GM12872 (cell line): ENCODE results near the gene METTL25B.

ENCODE experiments used
- TF ChIP-seq, protein P1 (sequence below): IDR thresholded peaks from 3 replicates; pipeline ENCODE4 v1.5.1; 2011; ENCODE audit warnings: low read depth, mild to moderate bottlenecking, low read length, moderate library complexity; ENCODE audit not compliant: insufficient read depth

METTL25B gene

DNA sequence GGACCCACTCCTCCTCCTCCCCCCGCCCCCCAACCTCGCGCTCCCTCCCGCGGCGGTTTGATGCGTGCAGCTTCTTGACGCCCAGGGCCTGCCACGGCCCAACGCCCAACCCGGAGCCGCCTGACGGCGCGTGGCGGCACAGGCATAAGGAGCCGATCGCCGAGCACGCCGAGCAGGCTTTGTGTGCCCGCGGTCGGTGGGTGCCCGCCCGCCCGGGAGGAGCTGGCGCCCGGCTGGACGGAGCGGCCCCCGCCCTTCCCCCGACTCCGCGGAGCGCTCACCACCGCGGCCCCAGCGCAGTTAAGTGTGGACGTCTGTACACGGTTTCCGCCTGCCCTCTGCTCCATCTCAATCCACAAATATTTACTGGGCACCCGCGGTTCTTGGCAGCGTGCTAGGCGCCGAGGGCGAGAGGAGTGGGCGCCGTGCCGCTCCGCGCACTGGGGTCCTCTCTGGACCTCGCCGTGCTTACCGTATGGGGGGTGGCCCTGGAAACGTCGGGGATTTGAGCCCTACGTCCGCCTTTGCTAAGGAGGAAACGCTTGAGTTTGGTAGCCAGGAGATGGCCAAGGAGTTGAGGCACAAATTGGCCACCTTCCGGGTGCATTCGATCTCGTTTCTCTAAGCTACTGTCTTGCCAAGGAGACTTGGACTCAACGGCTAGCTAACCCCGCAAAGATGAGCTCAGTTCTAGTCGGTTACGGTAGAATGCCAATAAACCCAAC lies 23.6 kb downstream of the METTL25B start:
- TF ChIP-seq, protein P1, sequence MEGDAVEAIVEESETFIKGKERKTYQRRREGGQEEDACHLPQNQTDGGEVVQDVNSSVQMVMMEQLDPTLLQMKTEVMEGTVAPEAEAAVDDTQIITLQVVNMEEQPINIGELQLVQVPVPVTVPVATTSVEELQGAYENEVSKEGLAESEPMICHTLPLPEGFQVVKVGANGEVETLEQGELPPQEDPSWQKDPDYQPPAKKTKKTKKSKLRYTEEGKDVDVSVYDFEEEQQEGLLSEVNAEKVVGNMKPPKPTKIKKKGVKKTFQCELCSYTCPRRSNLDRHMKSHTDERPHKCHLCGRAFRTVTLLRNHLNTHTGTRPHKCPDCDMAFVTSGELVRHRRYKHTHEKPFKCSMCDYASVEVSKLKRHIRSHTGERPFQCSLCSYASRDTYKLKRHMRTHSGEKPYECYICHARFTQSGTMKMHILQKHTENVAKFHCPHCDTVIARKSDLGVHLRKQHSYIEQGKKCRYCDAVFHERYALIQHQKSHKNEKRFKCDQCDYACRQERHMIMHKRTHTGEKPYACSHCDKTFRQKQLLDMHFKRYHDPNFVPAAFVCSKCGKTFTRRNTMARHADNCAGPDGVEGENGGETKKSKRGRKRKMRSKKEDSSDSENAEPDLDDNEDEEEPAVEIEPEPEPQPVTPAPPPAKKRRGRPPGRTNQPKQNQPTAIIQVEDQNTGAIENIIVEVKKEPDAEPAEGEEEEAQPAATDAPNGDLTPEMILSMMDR, result 0 out of 3 replicates have a peak, but pooled peaks have one; percentile 13

DNA sequence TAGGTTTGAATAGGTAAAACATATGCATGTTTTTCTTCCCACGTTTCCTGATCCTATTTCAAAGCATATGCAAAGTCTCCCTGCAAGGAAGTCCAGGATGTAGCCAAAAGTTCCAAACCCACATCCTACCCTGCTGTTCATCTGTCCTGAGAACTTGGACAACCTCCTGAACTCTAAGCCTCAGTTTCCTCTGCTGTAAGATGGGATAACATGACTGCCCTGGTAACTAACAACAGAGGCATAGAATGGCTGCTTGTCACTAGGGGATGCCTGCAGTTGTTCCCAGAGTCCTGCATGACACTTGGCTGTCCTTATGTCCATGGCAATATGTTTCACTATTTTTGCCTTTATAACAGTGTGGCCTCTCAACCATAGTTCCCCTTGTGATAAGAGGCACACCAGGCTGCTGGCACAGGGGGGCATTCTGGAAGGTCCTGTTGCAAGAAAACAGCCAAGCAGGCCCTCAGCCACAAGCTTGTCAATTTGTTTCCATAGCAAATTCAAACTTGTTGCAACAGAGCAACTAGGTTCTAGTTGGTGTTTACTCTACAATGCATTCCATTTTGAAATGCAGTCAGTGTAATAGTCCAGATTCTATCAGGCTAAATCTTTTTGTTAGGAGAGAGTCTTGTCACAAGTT lies 24.7 kb downstream of the METTL25B start:
- TF ChIP-seq, protein P1, result no peak

DNA sequence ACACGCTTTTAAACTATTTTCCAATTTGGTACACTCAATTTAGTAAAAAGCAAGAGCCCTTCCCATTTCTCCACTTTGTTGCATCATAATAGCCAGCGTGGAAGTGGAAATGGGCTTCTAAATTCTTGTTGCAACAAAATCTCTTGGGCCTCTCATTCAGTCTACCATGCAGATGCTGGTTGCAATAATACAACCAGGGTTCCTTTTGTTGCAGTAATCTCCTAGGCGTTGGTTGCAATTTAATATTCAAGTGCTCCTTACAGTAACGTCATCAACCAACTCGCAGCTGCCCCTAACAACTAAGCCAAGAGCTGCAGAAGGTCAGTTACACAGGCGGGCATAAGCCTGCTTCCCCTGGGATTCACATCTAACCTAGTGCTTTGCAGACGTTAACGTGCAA lies 25.9 kb downstream of the METTL25B start:
- TF ChIP-seq, protein P1, result no peak

DNA sequence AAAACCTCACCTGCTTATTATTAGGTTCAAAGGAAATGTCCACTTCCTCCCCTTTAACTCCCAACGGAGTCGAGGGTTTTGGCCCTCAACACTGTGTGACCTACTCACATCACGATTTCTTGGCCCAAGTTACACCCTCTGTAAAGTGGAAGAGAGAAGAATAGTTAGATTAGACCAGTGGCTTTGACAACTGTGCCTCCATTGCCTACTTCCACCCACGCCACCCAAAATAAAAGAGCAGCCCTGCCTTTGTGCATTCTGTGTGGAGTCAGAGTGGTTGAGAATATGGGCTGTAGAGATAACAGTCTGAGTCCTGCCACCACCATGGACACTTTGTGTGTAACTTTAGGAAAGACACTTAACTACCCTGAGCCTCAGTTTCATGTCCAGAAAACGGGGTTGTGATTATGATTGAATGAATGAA lies 27.3 kb downstream of the METTL25B start:
- TF ChIP-seq, protein P1, result no peak

DNA sequence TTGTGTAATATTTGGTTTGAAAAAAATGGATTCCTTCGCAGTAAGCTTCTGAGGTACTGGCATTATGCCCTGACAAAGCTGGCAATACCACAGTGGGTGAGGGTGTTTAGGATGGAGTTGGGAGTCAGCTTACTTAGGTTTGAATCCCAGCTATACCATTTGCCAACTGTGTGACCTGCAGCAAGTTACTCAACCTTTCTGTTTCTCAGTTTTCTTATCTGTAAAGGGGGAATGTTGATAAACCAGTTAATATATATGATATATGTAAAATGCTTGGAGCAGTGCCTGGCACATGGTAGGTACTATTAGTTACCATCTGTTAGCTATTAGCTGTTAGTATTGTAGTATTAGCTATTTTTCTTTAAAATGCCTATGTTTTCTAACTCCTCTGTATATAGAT lies 28.1 kb downstream of the METTL25B start:
- TF ChIP-seq, protein P1, result no peak

DNA sequence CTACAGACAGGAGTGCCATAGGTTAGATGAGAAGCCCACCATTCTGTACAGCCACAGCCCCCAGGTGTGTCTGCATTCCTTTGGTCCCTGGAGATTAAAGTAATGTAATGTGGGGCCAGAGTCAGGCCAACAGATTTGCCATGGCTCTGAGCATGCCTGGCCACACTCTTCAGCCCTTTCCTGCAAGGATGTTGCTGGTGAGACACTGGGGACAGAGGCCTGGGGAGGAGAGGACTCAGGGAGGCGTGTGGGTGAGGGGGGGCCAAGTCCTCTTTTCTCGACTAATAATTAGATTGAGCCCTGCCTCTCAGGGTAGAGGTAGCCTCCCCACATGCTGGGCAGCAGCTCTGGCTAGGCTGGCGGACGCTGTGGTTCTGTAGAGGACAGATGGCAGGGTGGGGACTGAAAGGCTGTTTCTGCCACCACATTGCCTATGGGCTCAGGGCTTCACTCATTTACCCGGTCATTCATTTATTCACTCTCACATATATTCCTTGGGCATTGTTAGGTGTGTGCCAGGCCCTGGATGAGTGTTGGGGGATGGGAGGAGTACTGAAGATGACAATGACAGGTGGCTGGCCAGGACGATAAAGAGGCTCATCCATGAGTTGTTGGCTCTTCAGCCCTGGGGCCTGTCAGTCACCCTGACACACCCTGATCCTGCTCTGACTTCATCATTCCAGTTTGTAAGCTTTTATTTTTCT lies 32.0 kb downstream of the METTL25B start:
- TF ChIP-seq, protein P1, result no peak

DNA sequence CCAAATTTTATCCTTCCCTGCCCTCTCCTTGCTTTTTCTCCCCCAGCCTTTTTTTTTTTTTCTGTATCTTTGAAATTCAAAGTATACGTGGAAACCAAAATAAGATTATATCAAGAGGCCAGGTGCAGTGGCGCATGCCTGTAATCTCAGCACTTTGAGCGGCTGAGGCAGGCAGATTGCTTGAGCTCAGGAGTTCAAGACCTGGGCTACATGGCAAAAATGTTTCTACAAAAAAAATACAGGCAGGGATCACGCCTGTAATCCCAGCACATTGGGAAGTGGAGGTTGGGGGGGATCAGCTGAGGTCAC lies 32.5 kb downstream of the METTL25B start:
- TF ChIP-seq, protein P1, result no peak
